HepG2 (cell line): ENCODE results near the gene GTF2F2. TPM values are rescaled to one million over a fixed set of nuclear protein-coding genes. Genes with fewer than 3 reads are reported as not detected.

ENCODE experiments used
- ATF4 ChIP-seq, 2 experiments: fragments of 450-650 bp in 1 of 2; sonication (generic) in 1 of 2; formaldehyde crosslinking; IDR thresholded peaks; 2 replicates each; pipeline versions ENCODE4 v1.5.0 to v1.8.0; 2020 to 2022; ENCODE audit warnings: mild to moderate bottlenecking in 1 of 2, missing genetic modification reagents in 1 of 2
- FOXA3 ChIP-seq: IDR thresholded peaks from 2 replicates; pipeline ENCODE4 v1.6.1; 2016; ENCODE audit warnings: missing genetic modification reagents, missing compliant biosample characterization
- HDAC1 ChIP-seq: sonication (generic); formaldehyde crosslinking; IDR thresholded peaks from 2 replicates; pipeline ENCODE4 v1.5.1; 2020; ENCODE audit warnings: mild to moderate bottlenecking, missing genetic modification reagents
- MYC ChIP-seq: sonication (generic); formaldehyde crosslinking; IDR thresholded peaks from 2 replicates; pipeline ENCODE4 v1.9.0; 2021; ENCODE audit warnings: missing genetic modification reagents, borderline replicate concordance
- PHB2 ChIP-seq: fragments of 450-650 bp; IDR thresholded peaks from 2 replicates; pipeline ENCODE4 v1.6.1; 2018; ENCODE audit not compliant: partially characterized antibody
- TFE3 ChIP-seq: IDR thresholded peaks from 2 replicates; pipeline ENCODE4 v1.6.1; 2016
- THAP8 ChIP-seq: sonication (generic); formaldehyde crosslinking; IDR thresholded peaks from 2 replicates; pipeline ENCODE4 v1.5.1; 2020; ENCODE audit warnings: missing genetic modification reagents, mild to moderate bottlenecking, borderline replicate concordance
- TRAFD1 ChIP-seq: sonication (generic); formaldehyde crosslinking; IDR thresholded peaks from 2 replicates; pipeline ENCODE4 v1.5.1; 2020; ENCODE audit warnings: missing genetic modification reagents, mild to moderate bottlenecking, borderline replicate concordance
- YEATS2 ChIP-seq: sonication (generic); formaldehyde crosslinking; IDR thresholded peaks from 2 replicates; pipeline ENCODE4 v1.4.0; 2020; ENCODE audit warnings: missing genetic modification reagents, borderline replicate concordance
- ZBTB39 ChIP-seq: sonication (generic); formaldehyde crosslinking; IDR thresholded peaks from 2 replicates; pipeline ENCODE4 v1.5.0; 2020; ENCODE audit warnings: missing genetic modification reagents
- ZBTB7A ChIP-seq: sonication (generic); formaldehyde crosslinking; IDR thresholded peaks from 2 replicates; pipeline ENCODE4 v1.8.0; 2022; ENCODE audit warnings: mild to moderate bottlenecking, missing genetic modification reagents
- ZNF263 ChIP-seq: sonication (generic); formaldehyde crosslinking; IDR thresholded peaks from 2 replicates; pipeline ENCODE4 v1.4.0; 2020; ENCODE audit warnings: missing genetic modification reagents
- ZNF350 ChIP-seq: sonication (generic); formaldehyde crosslinking; IDR thresholded peaks from 2 replicates; pipeline ENCODE4 v1.4.0; 2020; ENCODE audit warnings: mild to moderate bottlenecking, low read depth, missing genetic modification reagents, borderline replicate concordance
- ZNF574 ChIP-seq: sonication (generic); formaldehyde crosslinking; IDR thresholded peaks from 2 replicates; pipeline ENCODE4 v1.4.0; 2020; ENCODE audit warnings: missing genetic modification reagents
- ZNF607 ChIP-seq: sonication (generic); formaldehyde crosslinking; IDR thresholded peaks from 2 replicates; pipeline ENCODE4 v1.5.1; 2020; ENCODE audit warnings: missing genetic modification reagents, mild to moderate bottlenecking, borderline replicate concordance
- ZNF883 ChIP-seq: sonication (generic); formaldehyde crosslinking; IDR thresholded peaks from 2 replicates; pipeline ENCODE4 v1.5.1; 2020; ENCODE audit warnings: mild to moderate bottlenecking, missing genetic modification reagents; ENCODE audit errors: not compliant biosample characterization
- polyA plus RNA-seq, 8 experiments: library from polyadenylated mRNA; depleted of rRNA in 3 of 8; stranded (reverse) in 7 of 8; unstranded in 1 of 8; fragments of >200 nt; fragmentation: Illumina TruSeq in 4 of 8; extraction: Trizol in 4 of 8; gene quantifications; 2 replicates each; pipeline versions ENCODE4 v1.2.1 to v1.2.3, GENCODE V29; 2011 to 2016; ENCODE audit warnings: low read depth in 4 of 8, missing spikeins in 1 of 8, mixed read lengths in 1 of 8; ENCODE audit not compliant: insufficient read depth in 1 of 8
- total RNA-seq, 5 experiments: library from RNA; depleted of rRNA; stranded (reverse); fragments of >200 nt; fragmentation: Illumina TruSeq; extraction: Trizol; gene quantifications; 2 replicates each; pipeline ENCODE4 v1.2.3, GENCODE V29; 2016; ENCODE audit warnings: low read depth in 1 of 5

Gene GTF2F2
- total and polyA plus RNA-seq, 2 of the 13 experiments (the other 11 are each of a cell fraction or from before 2014, with no cell fraction given): 10.6 to 32.8 TPM

GRCh38 chr13:45119991-45120864 lies at the start of gene GTF2F2 (continued):
- TF ChIP-seq FOXA3 (CRISPR knock-in tag) (peak; percentile 48; the same call in 1 of the 2 replicates), ZBTB39 (0 out of 2 replicates have a peak, but pooled peaks have one; percentile 67), HDAC1 (CRISPR knock-in tag) (peak; percentile 91), THAP8 (CRISPR knock-in tag) (no peak), PHB2 (no peak), YEATS2 (peak; percentile 93; the same call in 1 of the 2 replicates), TFE3 (CRISPR knock-in tag) (0 out of 2 replicates have a peak, but pooled peaks have one; percentile 20), ZNF607 (peak; percentile 65; the same call in 1 of the 2 replicates), ZBTB7A (no peak), ZNF574 (CRISPR knock-in tag) (peak; percentile 79), ZNF263 (CRISPR knock-in tag) (0 out of 2 replicates have a peak, but pooled peaks have one; percentile 16), ZNF883 (peak; percentile 26), MYC (CRISPR knock-in tag) (peak; percentile 91), ZNF350 (CRISPR knock-in tag) (peak; percentile 56; the same call in 1 of the 2 replicates), ATF4 (CRISPR knock-in tag; IDR thresholded peaks at IDR 0.05) (peak in 1 of 2 experiments; percentile 50; a peak in 1 of 4 replicates), TRAFD1 (no peak; the same call in 1 of the 2 replicates)
